Measurements from ENCODE around the gene FAM171A2.

DNA sequence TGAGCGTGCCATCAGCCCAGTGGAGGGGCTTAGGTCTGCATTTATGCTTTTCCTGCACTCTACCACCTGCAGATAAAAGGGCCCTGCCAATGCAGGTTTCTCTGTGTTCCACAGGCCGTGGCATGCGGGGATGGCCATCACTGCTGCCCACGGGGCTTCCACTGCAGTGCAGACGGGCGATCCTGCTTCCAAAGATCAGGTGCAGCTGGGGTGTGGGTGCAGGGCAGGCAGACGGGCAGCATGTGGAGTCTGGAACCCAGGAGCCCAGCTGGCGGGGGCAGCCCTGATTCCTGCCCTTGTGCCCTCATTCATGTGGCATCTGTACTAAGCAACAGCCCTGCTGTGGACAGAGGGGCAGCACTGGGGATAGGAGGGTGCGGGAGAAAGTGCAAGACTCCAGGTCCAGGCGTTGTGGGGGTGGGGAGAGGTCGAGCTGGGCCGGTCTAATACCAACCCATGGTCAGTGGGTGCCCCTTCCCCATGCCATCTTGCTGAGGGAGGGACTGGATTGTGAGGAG lies 14.0 kb downstream of the FAM171A2 start:
- TF ChIP-seq, protein P1, sequence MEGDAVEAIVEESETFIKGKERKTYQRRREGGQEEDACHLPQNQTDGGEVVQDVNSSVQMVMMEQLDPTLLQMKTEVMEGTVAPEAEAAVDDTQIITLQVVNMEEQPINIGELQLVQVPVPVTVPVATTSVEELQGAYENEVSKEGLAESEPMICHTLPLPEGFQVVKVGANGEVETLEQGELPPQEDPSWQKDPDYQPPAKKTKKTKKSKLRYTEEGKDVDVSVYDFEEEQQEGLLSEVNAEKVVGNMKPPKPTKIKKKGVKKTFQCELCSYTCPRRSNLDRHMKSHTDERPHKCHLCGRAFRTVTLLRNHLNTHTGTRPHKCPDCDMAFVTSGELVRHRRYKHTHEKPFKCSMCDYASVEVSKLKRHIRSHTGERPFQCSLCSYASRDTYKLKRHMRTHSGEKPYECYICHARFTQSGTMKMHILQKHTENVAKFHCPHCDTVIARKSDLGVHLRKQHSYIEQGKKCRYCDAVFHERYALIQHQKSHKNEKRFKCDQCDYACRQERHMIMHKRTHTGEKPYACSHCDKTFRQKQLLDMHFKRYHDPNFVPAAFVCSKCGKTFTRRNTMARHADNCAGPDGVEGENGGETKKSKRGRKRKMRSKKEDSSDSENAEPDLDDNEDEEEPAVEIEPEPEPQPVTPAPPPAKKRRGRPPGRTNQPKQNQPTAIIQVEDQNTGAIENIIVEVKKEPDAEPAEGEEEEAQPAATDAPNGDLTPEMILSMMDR (IDR thresholded peaks at IDR 0.05) = no peak
- no peak for TF ChIP-seq EZH2 (IDR thresholded peaks at IDR 0.05; ENCODE audit: borderline replicate concordance, insufficient read depth, low read depth, low read length, poor library complexity, severe bottlenecking)
